Uterus (tissue), 2 donors: ENCODE measurements around the gene KLK14.

ENCODE experiments used
- POLR2A ChIP-seq, 2 donors: fragments of 450-650 bp; IDR thresholded peaks; one replicate each; pipeline ENCODE4 v1.6.1; 2016; ENCODE audit warnings: antibody characterized with exemption in 2 of 2, mild to moderate bottlenecking in 1 of 2, moderate library complexity in 1 of 2
- TF ChIP-seq, protein P1 (sequence below), 4 experiments: fragments of 200-600 bp in 2 of 4; fragments of 450-650 bp in 2 of 4; sonication (generic) in 2 of 4; IDR thresholded peaks; one replicate each; pipeline ENCODE4 v1.5.1; 2016 to 2019; ENCODE audit warnings: antibody characterized with exemption in 4 of 4, mild to moderate bottlenecking in 2 of 4, moderate library complexity in 1 of 4

- TF ChIP-seq, protein P1, sequence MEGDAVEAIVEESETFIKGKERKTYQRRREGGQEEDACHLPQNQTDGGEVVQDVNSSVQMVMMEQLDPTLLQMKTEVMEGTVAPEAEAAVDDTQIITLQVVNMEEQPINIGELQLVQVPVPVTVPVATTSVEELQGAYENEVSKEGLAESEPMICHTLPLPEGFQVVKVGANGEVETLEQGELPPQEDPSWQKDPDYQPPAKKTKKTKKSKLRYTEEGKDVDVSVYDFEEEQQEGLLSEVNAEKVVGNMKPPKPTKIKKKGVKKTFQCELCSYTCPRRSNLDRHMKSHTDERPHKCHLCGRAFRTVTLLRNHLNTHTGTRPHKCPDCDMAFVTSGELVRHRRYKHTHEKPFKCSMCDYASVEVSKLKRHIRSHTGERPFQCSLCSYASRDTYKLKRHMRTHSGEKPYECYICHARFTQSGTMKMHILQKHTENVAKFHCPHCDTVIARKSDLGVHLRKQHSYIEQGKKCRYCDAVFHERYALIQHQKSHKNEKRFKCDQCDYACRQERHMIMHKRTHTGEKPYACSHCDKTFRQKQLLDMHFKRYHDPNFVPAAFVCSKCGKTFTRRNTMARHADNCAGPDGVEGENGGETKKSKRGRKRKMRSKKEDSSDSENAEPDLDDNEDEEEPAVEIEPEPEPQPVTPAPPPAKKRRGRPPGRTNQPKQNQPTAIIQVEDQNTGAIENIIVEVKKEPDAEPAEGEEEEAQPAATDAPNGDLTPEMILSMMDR (IDR thresholded peaks at IDR 0.05): no peak
- no peak for TF ChIP-seq POLR2A (IDR thresholded peaks at IDR 0.05)
These were observed 4.6 kb downstream of the KLK14 start for GRCh38 chr19:51078104-51078503.
